GM21390 (cell line): Measurements from ENCODE around the gene QKI.
A peak's percentile ranks its signal among the peaks of the same experiment; 100 is the strongest.

Experiments used
- ATAC-seq: cut with Tn5 transposase; IDR thresholded peaks from one replicate; pipeline ENCODE4 v1.9.1; 2021; ENCODE audit not compliant: unreplicated experiment

QKI gene

GRCh38 chr6:163527291-163527690, 112.8 kb downstream of the QKI start:
- no peak for ATAC-seq

GRCh38 chr6:163529605-163530004, 115.1 kb downstream of the QKI start:
- ATAC-seq, result no peak

- no peak for ATAC-seq
Observed at GRCh38 chr6:163530406-163530805, 115.9 kb downstream of the QKI start.

- no peak for ATAC-seq
Observed at GRCh38 chr6:163531122-163531521, 116.6 kb downstream of the QKI start.

GRCh38 chr6:163532526-163533078, 118.1 kb downstream of the QKI start:
- ATAC-seq, result no peak

- no peak for ATAC-seq
Observed at GRCh38 chr6:163533443-163533842, 118.9 kb downstream of the QKI start.

- no peak for ATAC-seq
Observed at GRCh38 chr6:163536770-163537169, 122.3 kb downstream of the QKI start.

GRCh38 chr6:163538331-163538730, 123.8 kb downstream of the QKI start:
- no peak for ATAC-seq

- ATAC-seq, result no peak
Observed at GRCh38 chr6:163539101-163539762, 124.7 kb downstream of the QKI start.

GRCh38 chr6:163543321-163543720, 128.8 kb downstream of the QKI start:
- no peak for ATAC-seq

- ATAC-seq, result no peak
Observed at GRCh38 chr6:163545370-163545769, 130.9 kb downstream of the QKI start.

GRCh38 chr6:163547287-163547686, 132.8 kb downstream of the QKI start:
- ATAC-seq, result no peak

GRCh38 chr6:163548624-163549023, 134.1 kb downstream of the QKI start:
- no peak for ATAC-seq

- ATAC-seq, result no peak
Observed at GRCh38 chr6:163554032-163554431, 139.5 kb downstream of the QKI start.

- ATAC-seq, result peak; percentile 46
Observed at GRCh38 chr6:163554663-163555062, 140.1 kb downstream of the QKI start.

- no peak for ATAC-seq
Observed at GRCh38 chr6:163559661-163560060, 145.1 kb downstream of the QKI start.

GRCh38 chr6:163563318-163563717, 148.8 kb downstream of the QKI start:
- ATAC-seq, result no peak

GRCh38 chr6:163564534-163564933, 150.0 kb downstream of the QKI start:
- no peak for ATAC-seq

GRCh38 chr6:163565140-163565539, 150.6 kb downstream of the QKI start:
- ATAC-seq, result no peak

GRCh38 chr6:163566056-163566455, 151.5 kb downstream of the QKI start:
- no peak for ATAC-seq

GRCh38 chr6:163568275-163568674, 153.8 kb downstream of the QKI start:
- no peak for ATAC-seq

- no peak for ATAC-seq
Observed at GRCh38 chr6:163570579-163571231, 156.2 kb downstream of the QKI start.

GRCh38 chr6:163571730-163572129, 157.2 kb downstream of the QKI start:
- ATAC-seq, result no peak
